Retinal pigment epithelial cell (primary cell): ENCODE data around the gene ZNF436.

Source experiments
- DNase-seq: peaks from one replicate; pipeline ENCODE4 v3.0.0-alpha.2; 2010; ENCODE audit warnings: low read depth
- H3K4me3 ChIP-seq: 2 replicates; pipeline ENCODE4 v1.5.1; 2011; ENCODE audit warnings: mild to moderate bottlenecking, low read length, control low read depth, moderate library complexity
- TF ChIP-seq, protein P1 (sequence below): conservative IDR thresholded peaks from 2 replicates; pipeline ENCODE4 v1.5.1; 2011; ENCODE audit warnings: low read depth, low read length, control low read depth, inconsistent platforms

Gene ZNF436

GRCh38 chr1:23399229-23399628 is 29.6 kb upstream of the ZNF436 start:
- DNase-seq: no peak
- no peak overlapping the region for H3K4me3 ChIP-seq
- TF ChIP-seq, protein P1, sequence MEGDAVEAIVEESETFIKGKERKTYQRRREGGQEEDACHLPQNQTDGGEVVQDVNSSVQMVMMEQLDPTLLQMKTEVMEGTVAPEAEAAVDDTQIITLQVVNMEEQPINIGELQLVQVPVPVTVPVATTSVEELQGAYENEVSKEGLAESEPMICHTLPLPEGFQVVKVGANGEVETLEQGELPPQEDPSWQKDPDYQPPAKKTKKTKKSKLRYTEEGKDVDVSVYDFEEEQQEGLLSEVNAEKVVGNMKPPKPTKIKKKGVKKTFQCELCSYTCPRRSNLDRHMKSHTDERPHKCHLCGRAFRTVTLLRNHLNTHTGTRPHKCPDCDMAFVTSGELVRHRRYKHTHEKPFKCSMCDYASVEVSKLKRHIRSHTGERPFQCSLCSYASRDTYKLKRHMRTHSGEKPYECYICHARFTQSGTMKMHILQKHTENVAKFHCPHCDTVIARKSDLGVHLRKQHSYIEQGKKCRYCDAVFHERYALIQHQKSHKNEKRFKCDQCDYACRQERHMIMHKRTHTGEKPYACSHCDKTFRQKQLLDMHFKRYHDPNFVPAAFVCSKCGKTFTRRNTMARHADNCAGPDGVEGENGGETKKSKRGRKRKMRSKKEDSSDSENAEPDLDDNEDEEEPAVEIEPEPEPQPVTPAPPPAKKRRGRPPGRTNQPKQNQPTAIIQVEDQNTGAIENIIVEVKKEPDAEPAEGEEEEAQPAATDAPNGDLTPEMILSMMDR: no peak

DNA sequence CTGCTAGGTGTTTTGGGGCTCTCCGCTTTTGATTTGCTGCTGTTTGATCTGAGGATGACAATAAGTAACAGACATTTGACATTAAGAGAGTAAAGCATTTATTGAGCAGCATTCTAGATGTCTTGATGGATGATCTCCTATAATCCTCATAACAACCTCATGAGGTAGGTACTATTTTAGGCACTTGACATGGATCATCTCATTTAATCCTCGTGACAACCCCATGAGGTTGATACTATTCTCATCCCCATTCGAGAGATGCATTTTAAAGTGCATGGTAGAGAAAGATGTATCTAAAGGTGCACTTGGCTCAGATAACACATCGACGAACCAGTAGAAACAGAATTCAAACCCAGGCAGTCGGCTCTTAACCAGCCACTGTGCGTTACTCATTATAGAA is 28.3 kb upstream of the ZNF436 start:
- no peak overlapping the region for H3K4me3 ChIP-seq
- TF ChIP-seq, protein P1: no peak
- DNase-seq: no peak

- no peak overlapping the region for H3K4me3 ChIP-seq
- DNase-seq: no peak
- TF ChIP-seq, protein P1: no peak
These were observed 26.7 kb upstream of the ZNF436 start for GRCh38 chr1:23396380-23396779.

- no peak for DNase-seq
- H3K4me3 ChIP-seq: no peak overlapping the region
- TF ChIP-seq, protein P1: no peak
These were observed 26.2 kb upstream of the ZNF436 start for GRCh38 chr1:23395849-23396248.

- TF ChIP-seq, protein P1: no peak
- DNase-seq: no peak
- H3K4me3 ChIP-seq: no peak overlapping the region
These were observed 25.6 kb upstream of the ZNF436 start for GRCh38 chr1:23395154-23395724.

DNA sequence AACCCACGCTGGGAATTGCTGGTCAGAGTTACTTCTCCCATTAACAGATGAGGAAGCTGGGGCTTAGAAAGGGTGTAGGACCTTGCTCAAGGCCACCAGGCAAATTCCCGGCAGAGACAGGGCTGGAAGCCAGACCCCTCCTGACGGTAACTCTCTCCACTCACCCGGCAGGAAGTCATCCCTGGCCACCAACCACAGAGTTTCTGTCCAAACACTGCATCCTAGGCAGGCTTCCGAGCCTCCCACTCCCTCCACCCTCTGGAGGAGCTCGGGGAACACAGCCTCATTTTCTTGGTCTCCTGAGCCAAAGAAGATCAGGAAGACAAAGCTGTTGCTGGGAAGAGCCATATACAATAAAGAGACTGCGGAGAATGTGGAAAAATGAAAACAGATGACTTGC is 25.0 kb upstream of the ZNF436 start:
- H3K4me3 ChIP-seq: no peak overlapping the region
- TF ChIP-seq, protein P1: no peak
- DNase-seq: no peak

GRCh38 chr1:23394181-23394580 is 24.5 kb upstream of the ZNF436 start:
- TF ChIP-seq, protein P1: no peak
- peak; percentile 63 for DNase-seq
- H3K4me3 ChIP-seq: no peak overlapping the region
